ENCODE results near the gene ARID1B.
A peak's percentile ranks its signal among the peaks of the same experiment; 100 is the strongest.

ARID1B gene

GRCh38 chr6:156791320-156791850, 14.2 kb downstream of the ARID1B start:
- DNase-seq (ENCODE audit: low spot score), result no peak

- DNase-seq (ENCODE audit: low spot score), result no peak
These were observed 16.0 kb downstream of the ARID1B start for GRCh38 chr6:156793200-156793599.

GRCh38 chr6:156794546-156795354, 17.6 kb downstream of the ARID1B start:
- no peak for DNase-seq (ENCODE audit: low spot score)

- DNase-seq (ENCODE audit: low spot score), result no peak
These were observed 18.6 kb downstream of the ARID1B start for GRCh38 chr6:156795825-156796224.

GRCh38 chr6:156796627-156797026, 19.4 kb downstream of the ARID1B start:
- no peak for DNase-seq (ENCODE audit: low spot score)

GRCh38 chr6:156797901-156798735, 20.9 kb downstream of the ARID1B start:
- no peak for DNase-seq (ENCODE audit: low spot score)

- no peak for DNase-seq (ENCODE audit: low spot score)
These were observed 24.5 kb downstream of the ARID1B start for GRCh38 chr6:156801712-156802111.

GRCh38 chr6:156803353-156803752, 26.2 kb downstream of the ARID1B start:
- no peak for DNase-seq (ENCODE audit: low spot score)

- DNase-seq (ENCODE audit: low spot score), result no peak
These were observed 27.2 kb downstream of the ARID1B start for GRCh38 chr6:156804402-156804801.

- DNase-seq (ENCODE audit: low spot score), result no peak
These were observed 29.0 kb downstream of the ARID1B start for GRCh38 chr6:156806155-156806554.

- peak; percentile 53 for DNase-seq (ENCODE audit: low spot score)
These were observed 29.9 kb downstream of the ARID1B start for GRCh38 chr6:156807028-156807427.

GRCh38 chr6:156807795-156808194, 30.6 kb downstream of the ARID1B start:
- peak; percentile 48 for DNase-seq (ENCODE audit: low spot score)

GRCh38 chr6:156808287-156808686, 31.1 kb downstream of the ARID1B start:
- DNase-seq (ENCODE audit: low spot score), result peak; percentile 88

- peak; percentile 60 for DNase-seq (ENCODE audit: low spot score)
These were observed 31.9 kb downstream of the ARID1B start for GRCh38 chr6:156809034-156809433.

GRCh38 chr6:156809446-156810178, 32.4 kb downstream of the ARID1B start:
- no peak for DNase-seq (ENCODE audit: low spot score)

GRCh38 chr6:156814036-156814581, 36.9 kb downstream of the ARID1B start:
- DNase-seq (ENCODE audit: low spot score), result no peak

- no peak for DNase-seq (ENCODE audit: low spot score)
These were observed 39.3 kb downstream of the ARID1B start for GRCh38 chr6:156816505-156816904.

- no peak for DNase-seq (ENCODE audit: low spot score)
These were observed 43.1 kb downstream of the ARID1B start for GRCh38 chr6:156820089-156820798.

- DNase-seq (ENCODE audit: low spot score), result no peak
These were observed 44.5 kb downstream of the ARID1B start for GRCh38 chr6:156821707-156822106.

GRCh38 chr6:156822747-156823206, 45.6 kb downstream of the ARID1B start:
- DNase-seq (ENCODE audit: low spot score), result no peak

GRCh38 chr6:156824142-156824541, 47.0 kb downstream of the ARID1B start:
- no peak for DNase-seq (ENCODE audit: low spot score)
